GM12878 (cell line): Measurements from ENCODE around the gene RAI14. TPM values are rescaled to one million over a fixed set of nuclear protein-coding genes. Genes with fewer than 3 reads are reported as not detected.

Experiments
- ATAC-seq: fragments of 200-7000 bp; cut with Tn5 transposase; 3 replicates; pipeline ENCODE4 v1.9.1; 2020; ENCODE audit warnings: mild to moderate bottlenecking, moderate library complexity
- BruUV-seq: library from RNA; stranded (reverse); fragments of 400-500 nt; replicated peaks from 2 replicates; lab custom pipeline; 2021; lab: Mats Ljungman, UMichigan
- CTCF ChIA-PET: fragments of 300-600 bp; sonication (Branson Sonifier 250); formaldehyde crosslinking; extraction: SDS; loops from one replicate; lab custom pipeline; 2021; ENCODE audit warnings: inconsistent platforms; lab: Yijun Ruan, JAX
- POLR2A ChIA-PET: fragments of 350-600 bp; formaldehyde crosslinking; extraction: SDS; loops from one replicate; lab custom pipeline; 2021; ENCODE audit warnings: inconsistent platforms; lab: Charles Lee
- RAD21 ChIA-PET: fragments of 300-600 bp; sonication (Branson Sonifier 250); formaldehyde crosslinking; loops from one replicate; lab custom pipeline; 2023; ENCODE audit warnings: antibody characterized with exemption; ENCODE audit not compliant: unreplicated experiment; lab: Charles Lee
- SMC1A ChIA-PET: fragments of 300-600 bp; sonication (Branson Sonifier 250); formaldehyde crosslinking; loops from one replicate; lab custom pipeline; 2023; ENCODE audit not compliant: unreplicated experiment, uncharacterized antibody; lab: Charles Lee
- DNase-seq: peaks from one replicate; pipeline ENCODE4 v3.0.0-alpha.2; 2011; ENCODE audit warnings: low read depth, low spot score
- FAIRE-seq: peaks from 3 replicates; lab custom pipeline; 2011; peaks lifted over from hg19 to GRCh38; lab: Jason Lieb, UNC
- H2AFZ ChIP-seq: 2 replicates; pipeline ENCODE4 v1.6.0; 2011; ENCODE audit warnings: low read depth, low read length, control low read depth; ENCODE audit not compliant: control insufficient read depth
- H3K27ac ChIP-seq: 2 replicates; pipeline ENCODE4 v1.5.1; 2011; ENCODE audit warnings: control low read depth; ENCODE audit not compliant: control insufficient read depth, insufficient read depth
- H3K27me3 ChIP-seq, 2 experiments: replicated peaks in 1 of 2; 2 replicates each; pipeline versions ENCODE4 v1.6.0 to v1.6.1; 2011; ENCODE audit warnings: low read length in 1 of 2; ENCODE audit not compliant: control insufficient read depth in 2 of 2, insufficient read depth in 2 of 2
- H3K36me3 ChIP-seq, 2 experiments: 2 replicates each; pipeline ENCODE4 v1.5.1; 2011; ENCODE audit warnings: low read length in 1 of 2; ENCODE audit not compliant: control insufficient read depth in 2 of 2, insufficient read depth in 2 of 2
- H3K4me1 ChIP-seq: 2 replicates; pipeline ENCODE4 v1.6.1; 2011; ENCODE audit warnings: mild to moderate bottlenecking, low read length, moderate library complexity, mixed read lengths; ENCODE audit not compliant: control insufficient read depth, insufficient read depth
- H3K4me2 ChIP-seq: 2 replicates; pipeline ENCODE4 v1.6.0; 2011; ENCODE audit warnings: control low read depth; ENCODE audit not compliant: control insufficient read depth, insufficient read depth
- H3K4me3 ChIP-seq: fragments of 200-600 bp; sonication (generic); 2 replicates; pipeline ENCODE4 v1.5.1; 2016
- H3K79me2 ChIP-seq: 2 replicates; pipeline ENCODE4 v1.6.0; 2011; ENCODE audit warnings: low read length; ENCODE audit not compliant: control insufficient read depth, insufficient read depth
- H3K9ac ChIP-seq: 2 replicates; pipeline ENCODE4 v1.8.0; 2011; ENCODE audit warnings: low read length, control low read depth, mixed read lengths; ENCODE audit not compliant: control insufficient read depth, insufficient read depth
- H3K9me3 ChIP-seq: replicated peaks from 3 replicates; pipeline ENCODE4 v1.5.1; 2011; ENCODE audit warnings: mild to moderate bottlenecking, low read length; ENCODE audit not compliant: control insufficient read depth, insufficient read depth
- H4K20me1 ChIP-seq: 2 replicates; pipeline ENCODE4 v1.6.0; 2011; ENCODE audit not compliant: control insufficient read depth, insufficient read depth
- CTCF ChIP-seq, 3 experiments: IDR thresholded peaks in 2 of 3; conservative IDR thresholded peaks in 1 of 3; 2 replicates each; pipeline ENCODE4 v1.5.1; 2011; ENCODE audit warnings: low read depth in 3 of 3, low read length in 3 of 3, mild to moderate bottlenecking in 3 of 3, control low read depth in 2 of 3, moderate library complexity in 2 of 3, inconsistent platforms in 1 of 3, mixed read lengths in 1 of 3; ENCODE audit not compliant: control insufficient read depth in 2 of 3, insufficient read depth in 1 of 3; ENCODE audit errors: extremely low read depth in 1 of 3
- FOXM1 ChIP-seq: IDR thresholded peaks from 2 replicates; pipeline ENCODE4 v1.6.1; 2012; ENCODE audit warnings: low read depth, mild to moderate bottlenecking, inconsistent platforms, low read length, moderate library complexity
- IRF4 ChIP-seq: IDR thresholded peaks from 2 replicates; pipeline ENCODE4 v1.6.1; 2011; ENCODE audit warnings: low read depth, low read length
- MXI1 ChIP-seq: fragments of 150-350 bp; IDR thresholded peaks from 2 replicates; pipeline ENCODE4 v1.6.1; 2011; ENCODE audit warnings: low read depth, mild to moderate bottlenecking, inconsistent platforms, low read length, improper control_type of control experiment
- MYC ChIP-seq: IDR thresholded peaks from 2 replicates; pipeline ENCODE4 v1.6.1; 2011; ENCODE audit warnings: mild to moderate bottlenecking, low read length, moderate library complexity, inconsistent platforms; ENCODE audit not compliant: insufficient read depth, insufficient replicate concordance, insufficient read length, severe bottlenecking
- NR2C1 ChIP-seq: fragments of 450-650 bp; IDR thresholded peaks from 2 replicates; pipeline ENCODE4 v1.6.1; 2017; ENCODE audit warnings: antibody characterized with exemption, mild to moderate bottlenecking, moderate library complexity
- NRF1 ChIP-seq: conservative IDR thresholded peaks from 2 replicates; pipeline ENCODE4 v1.6.1; 2011; ENCODE audit warnings: mild to moderate bottlenecking, low read depth, low read length, improper control_type of control experiment
- PAX8 ChIP-seq: fragments of 450-650 bp; IDR thresholded peaks from 2 replicates; pipeline ENCODE4 v1.6.1; 2017; ENCODE audit warnings: mild to moderate bottlenecking, moderate library complexity
- PKNOX1 ChIP-seq: fragments of 450-650 bp; IDR thresholded peaks from 2 replicates; pipeline ENCODE4 v1.6.1; 2016; ENCODE audit warnings: mild to moderate bottlenecking
- PML ChIP-seq: IDR thresholded peaks from 2 replicates; pipeline ENCODE4 v1.6.1; 2012; ENCODE audit warnings: low read length, inconsistent platforms
- POLR2AphosphoS5 ChIP-seq: IDR thresholded peaks from 2 replicates; pipeline ENCODE4 v1.6.1; 2011; ENCODE audit warnings: mild to moderate bottlenecking, low read length, inconsistent platforms
- RB1 ChIP-seq: fragments of 450-650 bp; formaldehyde crosslinking; IDR thresholded peaks from 2 replicates; pipeline ENCODE4 v1.6.1; 2017; ENCODE audit warnings: mild to moderate bottlenecking, borderline replicate concordance
- SMAD5 ChIP-seq: IDR thresholded peaks from 2 replicates; pipeline ENCODE4 v1.6.1; 2016; ENCODE audit warnings: antibody characterized with exemption, low read depth
- SMC3 ChIP-seq: IDR thresholded peaks from 2 replicates; pipeline ENCODE4 v1.6.1; 2011; ENCODE audit warnings: low read length, improper control_type of control experiment, borderline replicate concordance
- TCF7 ChIP-seq: IDR thresholded peaks from 2 replicates; pipeline ENCODE4 v1.6.1; 2014; ENCODE audit warnings: antibody characterized with exemption, borderline replicate concordance
- YY1 ChIP-seq: IDR thresholded peaks from 2 replicates; pipeline ENCODE4 v1.6.1; 2011; ENCODE audit warnings: low read depth, mild to moderate bottlenecking, low read length
- WGBS: methylation state at CpG from one replicate; pipeline ENCODE4 v1.1.6; 2016; ENCODE audit warnings: low lambda C conversion rate; ENCODE audit not compliant: insufficient replicate concordance, insufficient coverage; ENCODE audit errors: missing lambda C conversion rate; 5-methylcytosine and 5-hydroxymethylcytosine counted together
- in situ Hi-C: fragments of 300-500 bp; cut with MboI; formaldehyde crosslinking; loops from 9 replicates; pipeline ENCODE4 v1.14.3; 2018; ENCODE audit warnings: mixed read lengths
- intact Hi-C: fragments of 100-400 bp; cut with micrococcal nuclease; formaldehyde crosslinking; loops from one replicate; pipeline ENCODE4 v1.14.2; 2022; ENCODE audit not compliant: unreplicated experiment
- polyA plus RNA-seq, 11 experiments: library from polyadenylated mRNA; depleted of rRNA in 4 of 11; unstranded in 6 of 11; stranded (reverse) in 5 of 11; fragments of >200 nt; fragmentation: Nextera tagmentation in 4 of 11; fragmentation: Illumina TruSeq in 1 of 11; extraction: Ambion mirVana in 4 of 11; extraction: Trizol in 1 of 11; gene quantifications; 1 replicate in 1 of 11; 2 replicates in 10 of 11; pipeline versions ENCODE4 v1.2.1 to v1.2.3, GENCODE V29; 2011 to 2016; ENCODE audit warnings: inconsistent platforms in 2 of 11, missing spikeins in 2 of 11, low read depth in 1 of 11
- total RNA-seq, 4 experiments: library from RNA; depleted of rRNA in 3 of 4; stranded (reverse); fragments of >200 nt in 3 of 4; fragmentation: Illumina TruSeq in 1 of 4; extraction: Trizol in 1 of 4; gene quantifications; 2 replicates each; pipeline versions ENCODE4 v1.2.1 to v1.2.3, GENCODE V29; 2013 to 2021

Gene RAI14
- total and polyA plus RNA-seq, 10 of the 15 experiments (the other 5 are each of a cell fraction or from before 2014, with no cell fraction given) = 0.18 to 4.6 (median 1.9) TPM

- Histone ChIP-seq H3K27me3 (no peaks in the 10 kb centered on the region), H3K27ac (no peak overlapping the region), H3K4me2 (no peak overlapping the region), H3K79me2 (no peaks in the 10 kb centered on the region), H2AFZ (no peak overlapping the region), H3K4me1 (no peaks in the 10 kb centered on the region; the same call in 1 of the 2 replicates), H4K20me1 (no peaks in the 10 kb centered on the region), H3K4me3 (no peak overlapping the region), H3K9me3 (no peaks in the 10 kb centered on the region), H3K36me3 (no peaks in the 10 kb centered on the region), H3K9ac (no peak overlapping the region)
- intact Hi-C loops = no loop called here
- ATAC-seq = no peak
- CTCF ChIA-PET = interaction anchor here (0.7 kb wide), 1 partner anchor 1576 kb away, joined by 3 read pairs; no protein-coding TSS in a partner anchor
- FAIRE-seq = no peak
- SMC1A ChIA-PET = interaction anchor here (1.0 kb wide), 1 partner anchor 9 kb away, joined by 4 read pairs; no protein-coding TSS in a partner anchor
- no TSS peak for BruUV-seq
- RAD21 ChIA-PET = no interaction called here
- POLR2A ChIA-PET = no interaction called here
- no peak for DNase-seq
- TF ChIP-seq IRF4 (no peak), MXI1 (no peak), TCF7 (no peak), FOXM1 (no peak), PKNOX1 (no peak), SMAD5 (no peak), PAX8 (no peak), NRF1 (no peak), PML (no peak), RB1 (no peak), CTCF (IDR thresholded peaks at IDR 0.05 in 2 of 3, conservative IDR thresholded peaks at IDR 0.05 in 1 of 3; ENCODE audit: control insufficient read depth in 2 of 3, extremely low read depth in 1 of 3, insufficient read depth in 1 of 3, low read depth in 3 of 3, low read length in 3 of 3) (no peak), POLR2AphosphoS5 (no peak), SMC3 (no peak), NR2C1 (no peak), YY1 (no peak), MYC (no peak)
- WGBS = 0% methylated on average over 1 of the region's 1 CpG
- in situ Hi-C loops = no loop called here
Observed at GRCh38 chr5:34627794-34628193, 28.3 kb upstream of the RAI14 start.
